Stimulated activated CD8-positive, alpha-beta memory T cell treated with anti-CD3 and anti-CD28 coated beads, Interleukin-15, amount 100 ng/mL, for 24 hours (primary cell): ENCODE results near the gene BRSK2.
"Not testable (repeated sequence)": the region's sequence is repeated elsewhere in the genome, so short reads cannot be mapped to it uniquely, and the experiment has no call there.

Experiments used
- DNase-seq: peaks from one replicate; pipeline ENCODE4 v3.0.0-alpha.2; 2020; ENCODE audit warnings: low read depth

Gene BRSK2

DNA sequence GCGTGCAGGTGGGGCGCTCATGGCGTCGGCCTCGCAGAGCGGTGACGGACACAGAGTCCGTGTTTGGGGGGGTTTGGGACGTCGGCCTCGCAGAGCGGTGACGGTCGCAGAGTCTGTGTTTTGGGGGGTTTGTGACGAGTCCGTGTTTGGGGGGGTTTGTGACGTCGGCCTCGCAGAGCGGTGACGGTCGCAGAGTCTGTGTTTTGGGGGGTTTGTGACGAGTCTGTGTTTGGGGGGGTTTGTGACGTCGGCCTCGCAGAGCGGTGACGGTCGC lies 20.1 kb downstream of the BRSK2 start:
- not testable (repeated sequence) for DNase-seq

DNA sequence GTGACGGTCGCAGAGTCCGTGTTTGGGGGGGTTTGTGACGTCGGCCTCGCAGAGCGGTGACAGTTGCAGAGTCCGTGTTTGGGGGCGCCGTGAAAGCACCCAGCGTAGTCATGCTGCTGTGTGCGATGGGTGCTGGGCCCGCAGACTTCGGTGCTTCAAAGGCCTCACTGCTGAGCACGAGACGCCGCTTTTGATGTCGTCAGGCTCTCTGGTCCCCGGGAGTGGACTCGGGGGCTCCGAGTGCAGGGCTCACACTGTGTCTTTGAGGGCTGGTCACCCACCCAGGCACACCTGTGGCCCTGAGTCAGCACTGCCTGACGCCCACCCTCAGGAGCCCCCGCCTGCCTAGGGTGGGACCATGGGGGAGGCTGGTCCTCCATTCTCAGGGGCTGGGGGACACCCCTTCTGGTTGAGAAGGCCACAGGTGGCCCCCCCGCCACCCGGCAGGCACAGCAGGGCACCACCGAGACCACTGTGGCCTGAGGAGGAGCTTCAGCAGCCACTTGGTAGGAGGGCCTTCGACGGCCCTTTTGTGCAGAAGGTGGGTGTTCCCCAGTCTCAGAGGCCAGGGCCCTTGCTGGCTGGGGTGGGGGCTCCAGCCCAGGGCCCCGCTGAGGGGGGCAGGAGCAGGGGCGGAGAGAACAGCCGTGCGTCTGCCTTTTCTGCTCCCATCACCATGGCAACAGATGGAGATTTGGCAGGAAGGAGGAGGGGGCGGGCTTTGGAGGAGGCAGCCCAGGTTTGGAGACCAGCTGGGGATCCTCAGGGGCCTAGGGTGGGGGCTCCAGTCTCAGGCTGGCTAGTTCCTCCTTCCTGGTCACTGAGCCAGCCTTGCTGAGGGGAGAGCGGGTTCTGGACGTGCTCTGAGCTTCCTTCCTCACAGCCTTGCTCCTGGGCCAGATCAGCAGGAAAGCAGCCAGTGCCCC lies 20.9 kb downstream of the BRSK2 start:
- no peak for DNase-seq

DNA sequence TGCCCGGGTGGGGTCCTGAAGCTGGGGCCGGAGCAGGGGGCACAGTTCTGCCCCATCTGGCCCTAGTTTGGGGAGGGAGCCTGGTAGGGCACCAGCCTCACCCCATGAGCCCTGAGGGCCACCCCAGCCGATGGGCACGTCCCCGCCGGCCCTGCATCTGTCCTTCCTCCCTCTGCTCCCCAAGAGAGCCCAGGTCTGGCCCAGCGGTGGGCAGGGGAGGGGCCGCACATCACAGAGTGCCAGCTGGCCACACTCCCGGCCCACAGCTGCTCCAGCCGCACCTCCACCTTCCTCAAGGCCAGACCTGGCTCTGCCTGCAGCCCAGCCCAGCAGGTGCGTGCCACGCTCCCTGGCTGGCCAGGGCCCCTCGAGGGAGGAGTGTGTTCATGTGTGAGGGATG lies 21.6 kb downstream of the BRSK2 start:
- no peak for DNase-seq

DNA sequence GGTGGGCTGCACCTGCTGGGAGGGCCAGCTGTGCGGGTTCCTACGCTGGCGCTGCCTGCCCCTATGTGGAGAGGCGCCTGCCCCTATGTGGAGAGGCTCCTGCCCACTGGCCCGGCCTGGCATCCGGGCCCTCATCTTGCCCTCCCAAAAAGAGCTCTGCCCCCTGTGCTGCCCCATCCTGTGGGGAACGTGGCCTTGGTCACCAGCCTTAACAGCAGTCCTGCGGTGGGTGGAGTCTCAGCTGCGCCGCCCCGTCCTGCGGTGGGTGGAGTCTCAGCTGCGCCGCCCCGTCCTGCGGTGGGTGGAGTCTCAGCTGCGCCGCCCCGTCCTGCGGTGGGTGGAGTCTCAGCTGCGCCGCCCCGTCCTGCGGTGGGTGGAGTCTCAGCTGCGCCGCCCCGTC lies 22.0 kb downstream of the BRSK2 start:
- not testable (repeated sequence) for DNase-seq

DNA sequence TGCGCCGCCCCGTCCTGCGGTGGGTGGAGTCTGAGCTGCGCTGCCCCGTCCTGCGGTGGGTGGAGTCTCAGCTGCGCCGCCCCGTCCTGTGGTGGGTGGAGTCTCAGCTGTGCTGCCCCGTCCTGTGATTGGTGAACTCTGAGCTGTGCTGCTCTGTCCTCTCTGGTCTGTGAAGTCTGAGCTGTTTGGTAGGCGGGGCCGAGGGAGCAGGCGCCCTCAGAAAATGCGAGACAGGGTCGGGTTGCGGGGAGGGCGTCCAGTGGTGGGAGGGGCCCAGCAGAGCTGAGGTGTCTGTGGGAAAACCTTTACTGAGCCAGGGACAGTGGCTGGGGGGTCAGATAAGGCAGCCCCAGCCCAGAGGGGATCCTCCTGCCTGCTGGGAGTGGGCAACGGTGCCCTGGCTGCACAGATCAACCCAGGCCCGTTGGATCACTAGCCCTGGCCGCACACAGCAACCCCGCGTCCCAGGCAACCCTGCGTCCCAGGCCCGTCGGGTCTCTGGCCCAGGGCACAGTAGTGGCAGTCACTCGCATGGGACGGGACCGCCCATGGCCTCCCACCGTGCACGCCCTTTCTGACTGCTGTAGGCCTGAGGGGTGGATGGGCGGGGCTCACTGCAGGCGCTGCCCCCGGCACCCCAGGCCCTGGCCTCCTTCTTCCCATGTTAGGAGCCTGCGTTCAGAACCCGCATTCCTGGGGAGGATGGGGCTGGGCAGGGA lies 22.8 kb downstream of the BRSK2 start:
- DNase-seq = no peak

DNA sequence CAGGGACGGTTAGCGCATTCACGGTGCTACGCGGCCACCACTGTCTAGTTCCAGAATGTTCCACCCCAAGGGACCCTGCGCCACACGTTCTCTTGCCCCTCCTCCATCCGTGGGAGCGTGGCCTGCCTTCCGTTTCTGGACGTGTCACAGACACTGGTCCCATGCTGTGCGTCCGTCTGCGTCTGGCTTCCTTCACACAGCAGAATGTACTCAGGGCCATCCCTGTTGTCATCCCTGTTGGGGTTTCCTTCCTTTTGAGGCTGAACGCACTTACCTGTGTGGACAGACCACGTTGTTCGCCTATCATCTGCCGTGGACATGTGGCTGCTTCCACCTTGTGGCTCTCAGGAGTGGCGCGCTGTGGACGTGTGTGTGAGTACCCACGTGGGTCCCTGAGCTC lies 24.9 kb downstream of the BRSK2 start:
- no peak for DNase-seq

DNA sequence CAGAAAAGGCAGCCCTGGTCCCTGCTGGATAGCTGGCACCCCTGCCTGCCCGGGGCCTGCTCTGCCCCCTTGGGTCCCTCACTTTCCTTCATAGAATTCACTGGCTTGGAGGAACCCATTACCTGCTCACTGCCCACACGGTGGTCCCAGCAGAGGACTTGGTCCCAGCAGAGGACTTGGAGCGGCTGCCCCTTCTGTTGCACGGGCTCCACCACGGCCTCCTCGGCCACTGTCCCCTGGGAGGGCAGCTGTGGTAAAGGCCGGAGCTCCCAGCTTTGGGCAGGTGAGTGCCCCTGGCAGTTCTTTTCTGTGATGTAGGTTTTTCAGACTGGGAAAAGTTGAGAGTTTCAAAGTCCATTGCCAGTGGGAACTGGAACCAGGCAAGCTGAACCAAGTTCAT lies 25.9 kb downstream of the BRSK2 start:
- DNase-seq = no peak

DNA sequence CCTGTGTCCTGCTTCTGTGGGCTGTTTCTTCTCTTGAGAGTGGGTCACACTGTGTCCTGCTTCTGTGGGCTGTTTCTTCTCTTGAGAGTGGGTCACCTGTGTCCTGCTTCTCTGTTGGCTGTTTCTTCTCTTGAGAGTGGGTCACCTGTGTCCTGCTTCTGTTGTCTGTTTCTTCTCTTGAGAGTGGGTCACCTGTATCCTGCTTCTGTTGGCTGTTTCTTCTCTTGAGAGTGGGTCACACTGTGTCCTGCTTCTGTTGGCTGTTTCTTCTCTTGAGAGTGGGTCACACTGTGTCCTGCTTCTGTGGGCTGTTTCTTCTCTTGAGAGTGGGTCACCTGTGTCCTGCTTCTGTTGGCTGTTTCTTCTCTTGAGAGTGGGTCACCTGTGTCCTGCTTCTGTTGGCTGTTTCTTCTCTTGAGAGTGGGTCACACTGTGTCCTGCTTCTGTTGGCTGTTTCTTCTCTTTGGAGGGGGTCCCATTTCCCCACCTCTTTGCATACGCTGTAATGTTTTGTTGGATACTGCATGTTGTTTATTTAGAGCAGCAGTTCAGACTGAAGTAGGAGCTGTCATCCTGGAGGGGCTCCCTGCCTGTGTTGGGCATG lies 28.6 kb downstream of the BRSK2 start:
- not testable (repeated sequence) for DNase-seq

DNA sequence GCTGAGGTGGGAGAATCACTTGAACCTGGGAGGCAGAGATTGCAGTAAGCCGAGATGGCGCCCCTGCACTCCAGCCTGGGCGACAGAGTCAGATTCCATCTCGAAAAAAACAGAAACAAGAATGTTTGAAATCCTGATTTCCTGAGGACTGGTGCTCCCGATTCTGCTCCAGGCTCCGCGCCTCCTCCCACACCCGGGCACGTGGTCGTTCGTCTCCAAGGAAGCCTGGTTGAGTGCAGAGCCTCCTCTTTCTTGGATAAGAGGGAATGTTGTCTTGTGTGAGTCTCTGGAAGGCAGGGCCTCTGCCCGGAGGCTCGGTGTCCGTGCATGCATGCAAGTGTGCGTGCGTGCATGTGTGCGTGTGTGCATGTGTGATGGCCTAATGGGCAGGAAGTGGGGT lies 30.1 kb downstream of the BRSK2 start:
- DNase-seq = no peak

DNA sequence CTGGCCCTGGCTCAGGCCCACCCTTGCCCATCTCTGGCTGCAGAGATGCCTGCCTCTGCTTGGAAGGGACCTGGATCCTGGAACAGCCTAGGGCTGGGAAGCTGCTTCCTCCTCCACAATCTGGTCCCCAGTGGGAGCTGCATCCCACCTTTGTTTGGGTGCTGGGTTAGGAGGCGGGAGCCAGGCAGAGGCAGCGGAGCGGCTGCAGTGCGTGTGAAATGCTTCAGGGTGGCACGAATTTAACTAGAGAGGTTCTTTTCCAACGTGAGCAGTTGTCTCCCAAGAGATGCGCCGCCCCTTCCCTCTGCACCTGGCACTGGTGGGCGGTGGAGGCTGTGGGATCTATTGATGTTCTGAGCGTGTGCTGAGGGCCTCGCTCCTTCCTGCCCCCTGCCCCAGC lies 31.6 kb downstream of the BRSK2 start:
- DNase-seq = no peak

DNA sequence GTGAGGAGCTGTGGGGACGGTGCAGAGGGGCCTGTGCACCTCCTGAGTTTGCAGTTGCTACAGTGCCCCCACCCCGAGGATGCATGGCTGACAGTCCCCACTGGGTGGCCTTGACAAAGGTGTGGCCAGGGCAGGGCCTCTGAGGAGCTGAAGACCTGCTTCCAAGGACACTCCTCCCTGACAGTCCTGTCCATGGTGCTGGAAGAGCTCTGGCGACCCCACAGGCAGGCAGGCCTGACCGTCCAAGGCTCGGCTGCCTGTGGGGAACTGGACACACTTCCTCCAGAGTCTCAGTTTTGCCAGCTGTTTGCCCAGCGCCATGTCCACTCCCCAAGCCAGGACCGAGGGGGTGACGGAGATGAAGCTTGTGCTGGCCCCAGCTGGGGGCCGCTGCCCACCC lies 32.7 kb downstream of the BRSK2 start:
- no peak for DNase-seq

DNA sequence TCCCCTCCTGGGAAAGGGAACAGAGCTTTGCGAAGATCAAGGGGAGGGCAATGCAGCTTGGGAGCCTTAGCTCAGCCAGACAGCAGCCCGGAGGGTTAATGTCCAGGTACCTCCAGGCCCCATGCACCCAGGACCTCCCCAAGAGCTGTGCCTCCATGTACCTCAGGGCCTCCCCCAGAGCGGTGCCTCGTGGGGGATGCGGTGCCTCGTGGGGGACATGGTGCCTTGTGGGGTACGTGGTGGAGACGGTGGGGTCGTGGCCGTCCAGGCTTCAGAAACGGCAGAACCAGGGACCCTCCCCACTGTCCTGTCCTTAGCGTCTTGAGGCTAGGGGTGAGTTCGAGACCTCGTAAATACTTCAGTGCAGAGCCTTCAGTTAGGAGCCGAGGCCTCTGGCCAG lies 33.2 kb downstream of the BRSK2 start:
- no peak for DNase-seq

DNA sequence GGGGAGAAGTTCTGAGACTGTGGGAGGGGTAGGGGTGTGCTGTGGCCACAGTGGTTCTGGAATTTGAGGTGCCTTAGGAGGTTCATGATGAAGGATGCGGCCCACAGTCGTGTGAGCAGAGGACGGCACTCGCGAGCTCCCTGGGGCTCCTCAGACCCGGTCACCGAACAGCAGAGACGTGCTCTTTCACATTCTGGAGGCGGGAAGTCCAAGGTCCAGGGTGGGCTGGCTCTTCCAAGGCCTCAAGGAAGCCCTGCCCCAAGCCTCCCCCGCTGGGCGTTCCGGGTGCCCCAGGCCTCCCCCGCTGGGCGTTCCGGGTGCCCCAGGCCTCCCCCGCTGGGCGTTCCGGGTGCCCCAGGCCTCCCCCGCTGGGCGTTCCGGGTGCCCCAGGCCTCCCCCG lies 33.7 kb downstream of the BRSK2 start:
- not testable (repeated sequence) for DNase-seq

DNA sequence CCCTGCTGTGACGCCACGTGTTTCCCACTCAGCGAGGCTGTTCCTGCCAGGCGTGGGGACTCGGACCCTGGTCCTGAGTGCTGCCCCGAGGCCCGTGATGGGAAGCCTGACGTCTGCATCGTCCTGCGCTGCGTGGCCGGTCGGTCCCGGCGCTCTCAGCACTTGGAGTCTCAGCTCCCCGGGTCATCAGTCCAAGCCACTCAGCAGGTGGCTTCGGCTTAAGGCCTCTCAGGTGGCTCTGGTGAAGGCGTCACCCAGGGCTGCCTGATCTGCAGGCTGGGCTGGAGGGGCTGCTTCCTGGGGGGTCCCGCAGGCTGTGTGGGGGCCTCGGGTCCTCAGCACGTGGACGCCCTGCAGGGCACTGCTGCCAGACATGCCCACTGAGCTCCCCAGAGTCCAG lies 35.3 kb downstream of the BRSK2 start:
- DNase-seq = no peak

DNA sequence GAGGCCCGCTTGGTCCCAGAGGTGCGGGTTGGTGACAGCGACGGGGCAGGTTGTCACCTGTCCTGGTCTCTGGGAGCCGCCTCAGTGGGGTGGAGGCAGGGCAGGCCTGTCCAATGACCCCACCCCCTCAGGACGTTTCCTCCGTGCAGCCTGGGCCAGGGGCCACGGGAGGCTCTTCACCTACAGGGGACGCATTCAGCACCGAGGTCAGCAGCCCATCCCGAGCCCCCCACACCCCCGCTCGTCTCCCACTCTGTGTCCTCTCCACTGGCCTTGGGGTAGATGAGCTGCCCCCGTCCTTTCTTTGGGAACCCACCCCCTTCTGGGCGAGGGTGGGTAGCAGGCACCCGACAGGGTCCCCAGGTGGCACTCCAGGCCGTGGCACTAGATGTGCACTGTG lies 35.7 kb downstream of the BRSK2 start:
- no peak for DNase-seq

DNA sequence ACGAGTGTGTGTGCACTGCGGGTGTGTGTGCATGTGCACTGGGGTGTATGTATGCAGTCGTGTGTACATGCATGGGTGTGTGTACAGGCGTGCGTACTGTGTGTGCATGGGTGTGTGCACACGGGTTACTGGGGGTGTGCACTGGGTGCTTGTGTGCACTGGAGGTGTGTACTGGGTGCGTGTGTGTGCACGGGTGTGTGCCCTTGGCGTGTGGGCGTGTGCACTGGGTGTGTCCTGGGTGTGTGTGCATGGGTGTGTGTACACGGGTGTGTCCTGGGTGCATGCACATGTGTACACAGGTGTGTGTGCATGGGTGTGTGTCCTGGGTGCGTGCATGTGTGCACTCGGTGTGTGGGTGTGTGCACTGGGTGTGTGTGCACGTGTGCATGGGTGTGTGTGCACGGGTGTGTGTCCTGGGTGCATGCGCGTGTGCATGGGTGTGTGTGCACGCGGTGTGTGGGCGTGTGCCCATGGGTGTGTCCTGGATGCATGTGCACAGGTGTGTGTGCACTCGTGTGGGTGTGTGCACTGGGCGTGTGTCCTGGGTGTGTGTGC lies 39.1 kb downstream of the BRSK2 start:
- no peak for DNase-seq

DNA sequence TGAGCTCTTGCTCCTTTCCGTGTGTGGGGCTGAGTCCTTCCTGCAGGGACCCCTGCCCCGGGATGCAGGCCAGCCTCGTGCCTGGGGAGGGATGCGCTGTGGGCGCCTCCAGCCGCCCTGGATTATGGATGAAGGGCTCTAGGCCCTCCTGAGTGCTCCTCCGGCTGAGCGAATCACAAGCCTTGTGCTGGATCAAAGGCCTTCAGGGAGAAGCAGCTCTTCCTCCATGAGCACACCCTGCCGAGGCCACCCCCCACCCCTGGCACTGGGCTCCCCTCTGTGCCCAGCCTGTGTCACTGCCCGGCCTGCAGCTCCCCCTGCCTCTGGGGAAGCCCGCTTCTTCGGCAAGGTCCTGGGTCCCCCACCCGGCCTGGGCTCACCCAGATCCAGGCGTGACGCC lies 43.8 kb downstream of the BRSK2 start:
- no peak for DNase-seq

DNA sequence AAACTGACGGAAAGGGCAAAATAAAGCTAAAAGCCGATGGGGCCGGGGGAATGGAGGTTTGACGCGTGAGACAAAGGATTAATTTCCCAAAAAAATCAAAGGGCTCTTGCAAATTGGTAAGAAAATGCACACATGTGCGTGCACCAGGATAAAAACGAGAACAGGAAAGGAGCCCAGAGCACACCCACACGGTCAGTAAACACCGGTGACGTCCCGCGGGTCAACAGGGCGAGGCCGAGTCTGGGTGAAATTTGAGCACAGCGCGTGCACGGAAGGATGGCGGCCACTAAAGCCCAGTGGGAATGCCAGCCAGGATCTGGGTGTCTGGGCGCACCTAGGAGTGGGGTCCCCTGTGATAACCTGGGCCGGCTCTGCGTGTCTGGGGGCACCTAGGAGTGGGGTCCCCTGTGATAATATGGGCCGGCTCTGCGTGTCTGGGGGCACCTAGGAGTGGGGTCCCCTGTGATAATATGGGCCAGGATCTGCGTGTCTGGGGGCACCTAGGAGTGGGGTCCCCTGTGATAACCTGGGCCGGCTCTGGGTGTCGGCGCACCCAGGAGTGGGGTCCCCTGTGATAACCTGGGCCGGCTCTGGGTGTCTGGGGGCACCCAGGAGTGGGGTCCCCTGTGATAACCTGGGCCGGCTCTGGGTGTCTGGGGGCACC lies 44.4 kb downstream of the BRSK2 start:
- no peak for DNase-seq

DNA sequence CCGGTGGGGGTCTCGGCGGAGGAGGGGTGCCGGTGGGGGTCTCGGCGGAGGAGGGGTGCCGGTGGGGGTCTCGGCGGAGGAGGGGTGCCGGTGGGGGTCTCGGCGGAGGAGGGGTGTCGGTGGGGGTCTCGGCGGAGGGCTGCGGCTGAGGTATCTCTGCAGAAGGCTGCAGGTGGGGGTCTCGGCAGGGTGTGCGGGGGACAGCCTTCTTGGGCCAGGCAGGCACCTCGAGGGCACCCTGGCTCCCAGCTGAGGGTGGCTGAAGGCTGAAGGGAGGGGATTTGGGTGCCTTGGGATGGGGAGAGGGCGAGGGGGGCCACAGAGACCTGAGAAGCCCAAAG lies 45.7 kb downstream of the BRSK2 start:
- not testable (repeated sequence) for DNase-seq

DNA sequence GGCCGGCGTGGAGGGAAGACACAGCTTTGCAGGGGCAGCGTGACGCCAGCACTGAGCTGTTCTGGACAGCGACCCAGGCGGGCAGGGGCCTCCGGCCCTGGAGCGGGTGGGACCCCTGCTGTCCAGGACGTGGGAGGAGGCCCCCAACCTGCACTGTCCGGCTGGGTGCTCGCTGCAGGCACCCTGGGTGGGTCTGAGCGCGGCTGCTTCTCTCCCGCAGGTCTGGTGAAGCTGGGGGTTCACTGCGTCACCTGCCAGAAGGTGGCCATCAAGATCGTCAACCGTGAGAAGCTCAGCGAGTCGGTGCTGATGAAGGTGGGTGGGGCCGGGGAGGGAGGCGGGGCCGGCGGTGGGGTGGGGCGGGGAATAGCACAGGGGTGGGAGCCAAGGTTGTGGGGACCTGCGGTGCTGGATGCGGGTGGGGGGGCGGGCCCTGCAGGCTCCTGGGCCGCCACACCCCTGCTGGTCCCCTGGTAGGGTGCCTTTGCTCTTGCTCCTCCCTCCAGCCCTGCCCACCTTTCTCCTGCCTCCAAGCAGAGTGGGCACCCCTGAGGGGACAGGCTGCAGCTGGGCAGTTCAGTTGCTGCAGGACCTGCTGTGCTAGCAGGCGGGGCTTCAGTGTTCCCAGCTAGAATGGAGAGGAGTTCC lies 46.2 kb downstream of the BRSK2 start:
- no peak for DNase-seq

DNA sequence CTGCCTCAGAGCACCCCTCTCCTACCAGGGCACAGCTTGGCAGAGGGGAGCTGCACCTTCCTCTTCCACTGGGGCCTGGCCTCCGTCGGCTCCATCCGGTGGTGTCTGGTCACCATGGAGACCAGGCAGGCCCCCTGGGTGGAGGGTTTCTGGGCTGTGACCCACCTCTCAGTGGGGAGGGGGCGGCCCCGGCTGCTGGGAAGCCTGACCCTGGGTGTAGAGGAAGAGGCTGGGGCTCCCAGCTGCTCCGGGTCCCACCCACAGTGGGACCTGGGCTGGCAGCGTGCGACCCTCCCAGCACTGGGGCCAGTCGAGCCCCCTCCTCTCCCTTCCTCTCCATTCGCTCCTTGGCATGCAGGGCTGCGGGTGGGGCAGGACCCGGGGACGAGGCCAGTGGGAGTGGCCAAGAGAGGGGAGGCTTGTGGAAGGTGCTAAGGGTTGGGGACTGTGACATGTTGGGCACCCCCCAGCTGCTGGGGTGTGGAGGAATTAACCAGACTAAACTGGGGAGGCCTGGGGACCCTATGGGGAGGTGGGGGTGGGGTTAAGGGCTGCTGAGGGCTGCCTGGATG lies 46.8 kb downstream of the BRSK2 start:
- DNase-seq = no peak

DNA sequence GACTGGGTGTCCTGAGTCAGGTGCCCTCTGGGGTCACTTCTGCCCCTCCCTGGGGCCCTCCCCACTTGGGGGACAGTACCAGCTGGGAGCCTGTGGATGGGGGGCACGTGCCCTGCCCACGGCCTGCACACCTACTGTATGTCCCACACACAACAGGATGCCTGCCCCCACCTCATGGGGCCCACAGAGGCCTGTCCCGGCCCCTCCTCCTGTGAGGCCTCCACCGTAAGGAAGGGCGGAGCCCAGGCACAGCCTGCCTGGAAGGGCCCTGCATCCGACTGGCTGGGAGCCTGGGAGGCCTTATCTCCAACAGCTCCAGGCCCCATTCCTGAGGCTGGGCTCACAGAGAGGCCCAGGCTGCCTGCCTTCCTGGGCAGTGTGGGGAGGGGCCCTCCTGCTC lies 47.8 kb downstream of the BRSK2 start:
- DNase-seq = no peak
